Amniotic epithelial cell (primary cell): ENCODE data around the gene CAMTA2.

Experiments used
- DNase-seq: peaks from one replicate; pipeline ENCODE4 v3.0.0-alpha.2; 2010; ENCODE audit warnings: low read depth

Gene CAMTA2

DNA sequence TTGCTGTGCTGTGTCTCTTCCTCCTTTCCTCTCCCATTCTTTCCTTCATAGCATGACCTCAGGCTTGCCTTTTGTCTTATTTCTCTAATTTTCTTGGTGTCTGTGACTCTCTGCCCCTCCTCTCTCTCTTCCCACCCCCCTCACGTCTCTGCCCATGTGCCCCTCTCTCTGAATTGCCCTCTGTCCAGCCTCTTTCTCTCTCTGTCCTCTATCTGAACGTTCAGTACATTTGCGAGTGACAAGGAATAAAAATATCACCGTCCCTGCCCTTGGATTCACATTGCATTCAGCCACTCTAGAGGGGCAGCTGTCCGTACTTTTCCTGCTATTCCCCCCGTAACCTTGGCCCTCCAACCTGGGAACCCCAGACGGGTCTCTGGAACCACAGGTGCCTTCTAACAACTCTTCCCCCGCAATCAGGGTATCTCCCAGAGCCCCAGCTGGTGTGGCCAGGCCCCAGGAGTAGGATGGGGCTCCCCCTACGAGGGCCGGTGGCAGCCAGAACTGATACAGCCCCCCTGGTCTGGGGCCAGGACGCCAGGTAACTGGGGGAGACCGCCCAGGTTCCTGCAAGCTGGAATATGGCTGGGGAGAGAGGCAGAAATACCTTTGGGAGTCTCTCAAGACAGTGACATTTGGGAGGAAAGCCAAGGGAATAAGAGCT lies 12.1 kb upstream of the CAMTA2 start:
- DNase-seq = no peak

DNA sequence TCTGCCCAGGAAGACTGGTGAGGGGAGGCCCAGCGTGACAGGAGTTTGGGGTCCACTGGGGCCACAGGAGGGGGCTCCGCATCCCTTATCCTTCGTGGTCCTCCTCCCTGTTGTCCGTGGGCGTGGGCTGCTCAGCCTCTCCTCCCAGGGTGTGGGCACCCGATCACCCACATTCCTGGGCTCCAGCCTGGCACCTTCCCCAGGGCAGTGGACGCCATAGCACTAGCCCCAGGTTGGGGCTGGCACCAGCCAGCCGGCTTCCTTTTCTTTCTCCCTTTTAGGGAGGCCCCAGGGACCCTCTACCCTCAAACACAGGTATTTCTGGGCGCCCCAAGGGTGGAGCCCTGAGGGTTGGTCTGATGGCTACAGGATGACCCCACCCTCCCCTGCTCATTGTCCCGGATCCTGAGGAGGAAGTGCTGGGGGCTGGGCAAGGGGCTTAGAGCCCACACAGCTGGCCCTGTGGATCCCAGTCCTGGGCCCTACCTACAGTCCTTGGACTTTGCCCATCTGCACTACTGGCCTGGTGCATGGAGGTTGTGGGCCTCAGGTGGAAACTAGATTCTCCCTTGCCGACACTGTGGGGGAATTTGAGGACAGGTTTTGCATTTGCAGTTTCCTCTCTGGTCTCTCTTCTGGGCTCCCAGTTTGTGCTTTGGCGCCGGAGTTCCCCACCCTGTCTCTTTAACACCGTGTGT lies 11.4 kb upstream of the CAMTA2 start:
- no peak for DNase-seq

- DNase-seq = no peak
Observed at GRCh38 chr17:4998027-4998731, 10.7 kb upstream of the CAMTA2 start.

GRCh38 chr17:4997302-4998026 lies 10.0 kb upstream of the CAMTA2 start, which contains the start of the genes INCA1 and KIF1C:
INCA1 (minus strand) TSS chr17:4997522; CDS start chr17:4994437, 3,085 bp downstream.
KIF1C (plus strand) TSS chr17:4997950; CDS start chr17:5000247, 2,297 bp downstream.
- DNase-seq = peak; percentile 78

GRCh38 chr17:4994081-4994595 lies 6.7 kb upstream of the CAMTA2 start:
- no peak for DNase-seq

DNA sequence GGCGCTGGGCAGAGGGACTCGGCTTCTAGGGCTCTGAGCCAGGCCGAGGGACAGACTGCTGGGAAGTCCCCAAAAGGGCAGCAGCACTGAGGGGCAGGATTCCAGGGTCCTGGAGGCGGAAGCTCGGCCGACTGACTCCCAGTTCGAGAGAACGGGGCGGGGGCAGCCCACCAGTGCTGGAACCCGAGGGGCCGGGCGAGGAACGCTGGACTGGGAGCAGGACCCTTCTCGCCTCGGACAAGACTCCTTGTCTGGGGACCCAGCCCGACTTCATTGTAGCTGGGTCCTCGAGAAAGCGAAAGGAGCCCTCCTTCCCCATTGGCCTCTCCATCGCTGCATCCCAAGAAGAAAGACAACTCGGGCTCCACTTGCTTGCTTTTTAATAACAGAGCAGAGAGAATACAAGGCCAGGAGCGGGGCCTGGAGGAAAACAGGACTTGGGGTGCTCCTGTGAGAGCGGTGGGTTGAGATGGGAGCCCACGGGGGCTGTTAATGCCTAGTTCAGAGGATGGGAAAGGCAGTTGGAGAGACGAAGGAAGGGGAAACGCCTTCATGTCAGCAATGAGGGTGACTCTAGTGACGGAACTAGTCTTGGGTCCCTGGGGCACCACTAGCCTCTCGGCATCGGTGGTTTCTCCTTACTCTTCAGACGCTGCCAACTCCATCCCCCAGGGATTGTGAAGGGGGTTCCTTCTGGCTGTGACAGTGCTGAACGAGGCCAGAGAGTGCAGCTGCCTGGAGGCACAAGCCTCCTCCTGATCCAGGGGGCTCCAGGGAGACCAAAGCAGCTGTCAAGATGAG lies 492 bp upstream of the CAMTA2 start:
- DNase-seq = no peak

DNA sequence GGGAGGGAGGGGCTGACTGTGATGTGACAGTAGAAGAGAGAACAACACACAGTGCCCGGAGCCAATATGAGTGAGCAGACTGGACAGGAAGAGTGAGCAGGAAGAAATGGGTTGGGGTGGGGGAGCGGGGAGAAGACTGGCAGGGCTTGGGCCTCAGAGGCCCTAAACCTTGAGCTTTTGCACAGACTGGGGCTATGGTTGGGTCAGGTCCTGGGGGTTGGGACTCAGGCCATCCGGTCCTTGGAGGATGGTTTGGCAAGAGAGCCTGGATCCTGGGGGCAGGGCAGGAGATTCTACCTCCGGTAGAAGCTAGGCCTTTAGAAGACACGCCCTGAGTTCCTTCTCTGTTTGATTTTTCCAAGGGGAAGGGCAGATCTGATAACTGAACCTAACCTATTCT lies 1.1 kb downstream of the CAMTA2 start:
- DNase-seq = no peak

GRCh38 chr17:4982305-4982704 lies 5.2 kb downstream of the CAMTA2 start:
- DNase-seq = no peak

GRCh38 chr17:4980644-4981216 lies 6.7 kb downstream of the CAMTA2 start:
- DNase-seq = peak; percentile 56

- no peak for DNase-seq
Observed at GRCh38 chr17:4978726-4979125, 8.7 kb downstream of the CAMTA2 start.

GRCh38 chr17:4974115-4974670 lies 13.3 kb downstream of the CAMTA2 start:
- DNase-seq = no peak

- DNase-seq = no peak
Observed at GRCh38 chr17:4973256-4974114, 14.0 kb downstream of the CAMTA2 start.

GRCh38 chr17:4972752-4973151 lies 14.7 kb downstream of the CAMTA2 start:
- DNase-seq = no peak

- no peak for DNase-seq
Observed at GRCh38 chr17:4972322-4972721, 15.2 kb downstream of the CAMTA2 start.

DNA sequence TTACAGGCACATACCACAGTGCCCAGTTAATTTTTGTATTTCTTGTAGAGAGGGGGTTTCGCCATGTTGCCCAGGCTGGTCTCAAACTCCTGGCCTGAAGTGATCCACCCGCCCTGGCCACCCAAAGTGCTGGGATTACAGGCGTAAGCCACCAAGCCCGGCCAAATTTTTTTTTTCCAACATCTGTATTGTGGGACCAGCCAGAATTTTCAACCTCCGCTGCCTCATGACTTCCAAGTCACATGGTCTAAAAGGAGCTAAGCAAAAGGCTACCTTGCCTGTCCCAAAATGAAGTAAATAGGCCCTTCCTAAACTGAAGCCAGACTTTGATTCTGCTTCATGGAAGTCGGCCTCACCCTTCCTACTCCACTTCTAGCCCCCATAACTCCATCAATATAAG lies 15.6 kb downstream of the CAMTA2 start:
- no peak for DNase-seq

GRCh38 chr17:4970273-4970672 lies 17.2 kb downstream of the CAMTA2 start:
- no peak for DNase-seq

DNA sequence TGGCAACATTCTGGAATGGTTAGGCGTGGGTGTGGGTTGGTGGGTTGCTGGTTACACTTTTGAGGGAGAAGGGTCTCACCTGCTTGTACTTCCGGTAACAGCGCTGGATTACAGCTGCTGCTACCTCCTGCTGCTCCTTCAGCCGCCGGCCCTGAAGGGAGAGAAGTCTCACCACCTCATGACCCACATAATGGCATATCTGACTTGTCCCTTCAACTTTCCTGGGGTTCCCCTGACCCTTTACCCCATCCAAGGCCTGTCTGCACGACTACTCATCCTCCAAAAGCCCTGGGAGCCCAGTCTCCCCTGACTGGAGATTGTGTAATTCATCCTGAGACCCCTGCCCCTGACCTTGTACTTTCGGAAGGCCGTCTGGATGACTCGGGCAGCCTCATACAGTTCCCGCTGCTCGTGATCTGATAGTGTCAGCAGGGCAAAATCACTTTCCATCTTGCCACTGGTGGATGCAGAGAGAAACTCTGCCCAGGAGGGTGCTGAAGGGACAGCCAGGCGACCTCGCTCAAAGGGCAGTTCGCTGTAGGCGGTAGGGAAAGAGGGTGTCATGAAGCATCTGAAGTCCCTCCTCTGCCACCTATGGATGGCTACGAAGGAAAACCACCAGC lies 17.8 kb downstream of the CAMTA2 start:
- peak; percentile 32 for DNase-seq

DNA sequence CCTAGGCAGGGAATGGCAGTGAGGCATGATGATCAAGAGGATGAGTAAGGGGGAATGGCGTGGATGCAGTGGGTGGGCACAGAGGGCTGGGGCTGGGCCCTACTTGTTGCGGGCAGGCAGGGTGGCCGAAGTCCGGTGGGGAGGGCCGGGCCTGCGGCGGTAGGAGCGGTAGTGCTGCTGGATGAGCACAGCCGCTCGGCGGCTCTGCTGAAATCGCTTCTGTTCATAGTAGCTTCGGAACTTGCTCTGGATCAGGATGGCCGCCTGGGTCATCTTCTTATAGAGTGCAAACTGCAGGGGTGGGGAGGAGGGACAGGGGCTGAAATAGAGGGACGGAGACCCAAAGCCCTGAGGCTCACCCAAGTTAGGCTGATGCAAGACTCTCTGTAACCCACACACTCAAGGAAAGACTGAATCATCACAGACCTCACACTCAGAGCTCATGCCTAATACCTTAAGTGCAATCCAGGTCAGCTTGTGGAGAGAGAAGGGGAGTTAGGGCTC lies 18.4 kb downstream of the CAMTA2 start:
- peak; percentile 95 for DNase-seq

GRCh38 chr17:4968486-4969046 lies 18.9 kb downstream of the CAMTA2 start:
- no peak for DNase-seq
